Muscle of leg (tissue), 11 donors: Measurements from ENCODE around the gene ULK4. TPM values are rescaled to one million over a fixed set of nuclear protein-coding genes. Genes with fewer than 3 reads are reported as not detected.

Source experiments
- DNase-seq: peaks from one replicate; pipeline ENCODE4 v3.0.0; 2013
- H3K27ac ChIP-seq: one replicate; pipeline ENCODE4 v1.5.1; 2013; ENCODE audit warnings: mild to moderate bottlenecking, low read length, control low read depth
- H3K27me3 ChIP-seq: one replicate; pipeline ENCODE4 v1.6.1; 2013; ENCODE audit warnings: low read length; ENCODE audit not compliant: control insufficient read depth, insufficient read depth
- H3K36me3 ChIP-seq: one replicate; pipeline ENCODE4 v1.6.1; 2013; ENCODE audit warnings: low read length; ENCODE audit not compliant: control insufficient read depth, insufficient read depth
- H3K4me1 ChIP-seq: one replicate; pipeline ENCODE4 v1.6.1; 2013; ENCODE audit warnings: low read length; ENCODE audit not compliant: control insufficient read depth, insufficient read depth
- H3K4me3 ChIP-seq: one replicate; pipeline ENCODE4 v1.5.1; 2013; ENCODE audit warnings: low read length, control low read depth
- H3K9me3 ChIP-seq: replicated peaks from 2 replicates; pipeline ENCODE4 v1.6.1; 2013; ENCODE audit warnings: low read depth, low read length; ENCODE audit not compliant: control insufficient read depth
- WGBS: methylation state at CpG from one replicate; pipeline ENCODE4 v1.1.5; 2013; ENCODE audit warnings: missing lambda C conversion rate; ENCODE audit not compliant: insufficient coverage; 5-methylcytosine and 5-hydroxymethylcytosine counted together
- polyA plus RNA-seq, 8 donors: library from polyadenylated mRNA; unstranded; fragments of 120-200 nt; gene quantifications; one replicate each; pipeline versions ENCODE4 v1.2.1 to v1.2.3, GENCODE V29; 2013; ENCODE audit warnings: inconsistent platforms in 1 of 8, low replicate concordance in 1 of 8; ENCODE audit not compliant: insufficient read length in 8 of 8, insufficient read depth in 1 of 8
- total RNA-seq: library from RNA; stranded (reverse); fragments of 120-200 nt; gene quantifications from one replicate; pipeline ENCODE4 v1.2.4, GENCODE V29; 2013

ULK4 gene
- total and polyA plus RNA-seq, 9 donors = 2.2 to 5.6 (median 2.4) TPM

- no peaks in the 10 kb centered on the region for H3K9me3 ChIP-seq
- no peak for DNase-seq
- peaks cover 67% of the 10 kb centered on the region for H3K36me3 ChIP-seq
- no peak overlapping the region for H3K27ac ChIP-seq
- no peak overlapping the region for H3K4me3 ChIP-seq
- no peaks in the 10 kb centered on the region for H3K27me3 ChIP-seq
- no CpG with 5 or more reads among the region's 6 CpGs for WGBS
- no peaks in the 10 kb centered on the region for H3K4me1 ChIP-seq
Measured at GRCh38 chr3:41234823-41235721, 726.8 kb downstream of the ULK4 start.

GRCh38 chr3:41224120-41224806 is 737.6 kb downstream of the ULK4 start:
- Histone ChIP-seq H3K27me3 (no peaks in the 10 kb centered on the region), H3K4me1 (peaks cover 7% of the 10 kb centered on the region), H3K27ac (no peak overlapping the region), H3K4me3 (no peak overlapping the region), H3K36me3 (peaks cover 39% of the 10 kb centered on the region), H3K9me3 (no peaks in the 10 kb centered on the region)
- 80% methylated on average over 1 of the region's 3 CpGs for WGBS
- DNase-seq = peak; percentile 71

GRCh38 chr3:41223691-41224090 is 738.2 kb downstream of the ULK4 start:
- Histone ChIP-seq H3K4me3 (no peak overlapping the region), H3K36me3 (peaks cover 38% of the 10 kb centered on the region), H3K27ac (no peak overlapping the region), H3K27me3 (no peaks in the 10 kb centered on the region), H3K9me3 (no peaks in the 10 kb centered on the region), H3K4me1 (peaks cover 7% of the 10 kb centered on the region)
- no peak for DNase-seq
- WGBS = 60% methylated on average over 1 of the region's 2 CpGs

GRCh38 chr3:41223078-41223477 is 738.8 kb downstream of the ULK4 start:
- DNase-seq = no peak
- H3K27ac ChIP-seq = no peak overlapping the region
- peaks cover 7% of the 10 kb centered on the region for H3K4me1 ChIP-seq
- H3K4me3 ChIP-seq = no peak overlapping the region
- H3K36me3 ChIP-seq = peaks cover 34% of the 10 kb centered on the region
- WGBS = no CpG with 5 or more reads among the region's 2 CpGs
- H3K9me3 ChIP-seq = no peaks in the 10 kb centered on the region
- H3K27me3 ChIP-seq = no peaks in the 10 kb centered on the region

GRCh38 chr3:41222501-41222900 is 739.4 kb downstream of the ULK4 start:
- WGBS = no CpG with 5 or more reads among the region's 3 CpGs
- H3K4me1 ChIP-seq = peaks cover 7% of the 10 kb centered on the region
- peak; percentile 56 for DNase-seq
- H3K27me3 ChIP-seq = no peaks in the 10 kb centered on the region
- peaks cover 29% of the 10 kb centered on the region for H3K36me3 ChIP-seq
- no peak overlapping the region for H3K4me3 ChIP-seq
- H3K27ac ChIP-seq = no peak overlapping the region
- no peaks in the 10 kb centered on the region for H3K9me3 ChIP-seq

GRCh38 chr3:41222012-41222411 is 739.9 kb downstream of the ULK4 start:
- WGBS = no CpG with 5 or more reads among the region's 2 CpGs
- H3K36me3 ChIP-seq = peaks cover 28% of the 10 kb centered on the region
- no peak overlapping the region for H3K4me3 ChIP-seq
- H3K27ac ChIP-seq = peak overlapping the region; percentile 37
- H3K4me1 ChIP-seq = peaks cover 7% of the 10 kb centered on the region
- H3K9me3 ChIP-seq = no peaks in the 10 kb centered on the region
- H3K27me3 ChIP-seq = no peaks in the 10 kb centered on the region
- no peak for DNase-seq

- Histone ChIP-seq H3K4me1 (peaks cover 7% of the 10 kb centered on the region), H3K27ac (no peak overlapping the region), H3K36me3 (peaks cover 20% of the 10 kb centered on the region)
Measured at GRCh38 chr3:41220906-41221677, 740.8 kb downstream of the ULK4 start.

GRCh38 chr3:41219424-41219823 is 742.5 kb downstream of the ULK4 start:
- Histone ChIP-seq H3K9me3 (no peaks in the 10 kb centered on the region), H3K27me3 (no peaks in the 10 kb centered on the region), H3K4me3 (no peak overlapping the region), H3K36me3 (peaks cover 4% of the 10 kb centered on the region), H3K27ac (no peak overlapping the region), H3K4me1 (peaks cover 7% of the 10 kb centered on the region)
- WGBS = 88% methylated on average over 1 of the region's 1 CpG
- DNase-seq = no peak

More at GRCh38 chr3:41220906-41221677, 740.8 kb downstream of the ULK4 start:
- DNase-seq = no peak
- no peaks in the 10 kb centered on the region for H3K27me3 ChIP-seq
- H3K9me3 ChIP-seq = no peaks in the 10 kb centered on the region
- H3K4me3 ChIP-seq = no peak overlapping the region
- 43% methylated on average over 2 of the region's 7 CpGs for WGBS

GRCh38 chr3:41216993-41217392 is 744.9 kb downstream of the ULK4 start:
- H3K27ac ChIP-seq = no peak overlapping the region
- no peaks in the 10 kb centered on the region for H3K36me3 ChIP-seq
- no peaks in the 10 kb centered on the region for H3K9me3 ChIP-seq
- WGBS = no CpG with 5 or more reads among the region's 1 CpG
- DNase-seq = no peak
- H3K4me1 ChIP-seq = peaks cover 5% of the 10 kb centered on the region
- H3K27me3 ChIP-seq = no peaks in the 10 kb centered on the region
- H3K4me3 ChIP-seq = no peak overlapping the region

- H3K4me1 ChIP-seq = peaks cover 4% of the 10 kb centered on the region
Measured at GRCh38 chr3:41216422-41216821, 745.5 kb downstream of the ULK4 start.

More at GRCh38 chr3:41216422-41216821, 745.5 kb downstream of the ULK4 start:
- WGBS = no CpG with 5 or more reads among the region's 2 CpGs
- no peaks in the 10 kb centered on the region for H3K27me3 ChIP-seq
- no peak overlapping the region for H3K4me3 ChIP-seq
- DNase-seq = no peak
- no peaks in the 10 kb centered on the region for H3K36me3 ChIP-seq
- H3K27ac ChIP-seq = no peak overlapping the region
- H3K9me3 ChIP-seq = no peaks in the 10 kb centered on the region
